SHP77 (cell line): Measurements from ENCODE around the gene SDR39U1.

Source experiments
- DNase-seq, 2 experiments: peaks; one replicate each; lab custom pipeline; 2025; lab: John Stamatoyannopoulos, UW

The SDR39U1 gene

DNA sequence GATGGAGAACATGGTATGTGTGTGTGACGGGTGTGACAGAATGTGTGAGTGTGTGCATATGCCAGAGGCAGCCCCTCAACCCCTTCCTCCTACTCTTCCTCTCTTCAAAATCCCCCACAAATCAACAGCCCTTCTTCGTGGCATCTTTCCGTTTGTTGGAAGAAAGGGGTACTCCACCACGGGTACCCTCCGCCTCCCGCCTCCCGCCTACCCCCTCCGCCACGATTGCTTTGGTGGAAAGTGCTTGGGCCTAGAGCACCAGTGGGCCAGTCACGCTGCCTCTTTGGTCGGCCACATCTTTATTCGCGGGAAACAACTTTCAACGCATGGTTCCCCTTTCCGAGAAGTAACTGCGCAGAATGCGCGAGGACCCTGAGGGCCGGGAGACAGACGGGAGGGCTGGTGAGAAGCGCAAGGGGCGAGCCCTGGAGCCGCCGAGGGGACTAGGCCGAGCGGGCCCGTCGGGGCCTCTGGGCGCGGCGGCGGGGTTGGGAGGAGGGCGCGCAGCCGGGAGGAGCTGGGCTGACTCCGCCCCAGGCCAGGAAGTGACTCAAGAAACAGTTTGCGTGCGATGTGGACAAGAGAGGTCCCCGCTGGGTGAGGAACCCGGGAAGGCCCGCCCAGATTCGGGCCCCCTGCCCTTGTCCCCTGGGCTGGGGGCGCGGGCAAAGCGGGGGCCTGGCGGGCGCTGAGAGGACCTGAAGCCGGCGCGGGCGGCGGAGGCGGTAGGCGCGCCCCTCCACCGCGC lies 13.0 kb downstream of the SDR39U1 start, which contains the start of the genes CBLN3 and KHNYN:
Gene CBLN3, minus strand, starts transcription at position 274 of the 748 bp plus-strand sequence. CDS start 614 bp downstream, outside the sequence.
Gene KHNYN, plus strand, starts transcription at position 560 of the 748 bp plus-strand sequence. CDS start 777 bp downstream, outside the sequence.
- DNase-seq = peak; percentile 91 to 94

DNA sequence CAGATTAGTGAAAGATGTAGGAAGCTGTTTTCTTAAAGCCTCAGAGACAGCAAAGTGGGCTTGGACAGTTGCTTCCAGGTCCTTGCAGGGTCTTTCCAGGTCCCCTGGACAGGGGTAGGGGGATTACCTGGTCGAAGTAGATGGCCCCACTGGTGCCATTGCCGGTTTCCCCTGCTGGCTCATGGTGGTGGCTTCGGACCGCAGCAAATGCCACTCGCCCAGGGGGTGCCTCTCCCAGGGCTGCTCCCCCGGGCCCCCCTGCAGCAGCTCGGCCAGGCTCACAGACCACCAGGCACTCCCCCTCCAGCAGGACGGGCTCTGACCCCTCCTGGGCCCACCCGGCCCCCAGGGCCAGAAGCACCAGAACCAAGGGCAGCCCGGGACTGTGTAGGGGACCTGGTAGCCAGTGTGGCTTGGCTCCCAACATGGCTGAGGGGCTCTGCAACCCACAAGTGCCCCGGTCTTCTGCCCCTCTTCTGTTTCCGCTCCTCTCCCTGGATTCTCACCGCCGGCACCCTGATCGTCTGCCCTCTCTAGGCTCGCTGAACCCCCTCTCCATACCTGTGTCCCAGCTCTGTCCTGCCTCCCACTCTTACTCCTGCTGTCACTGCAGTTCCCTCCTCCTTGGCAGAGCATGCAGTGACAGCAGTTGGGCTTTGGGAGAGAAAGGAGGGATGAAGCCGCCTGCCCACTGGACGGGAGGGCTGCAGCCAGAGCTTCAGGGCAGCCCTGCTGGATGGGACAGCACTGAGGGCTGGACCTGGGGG lies 13.8 kb downstream of the SDR39U1 start:
- no peak for DNase-seq

DNA sequence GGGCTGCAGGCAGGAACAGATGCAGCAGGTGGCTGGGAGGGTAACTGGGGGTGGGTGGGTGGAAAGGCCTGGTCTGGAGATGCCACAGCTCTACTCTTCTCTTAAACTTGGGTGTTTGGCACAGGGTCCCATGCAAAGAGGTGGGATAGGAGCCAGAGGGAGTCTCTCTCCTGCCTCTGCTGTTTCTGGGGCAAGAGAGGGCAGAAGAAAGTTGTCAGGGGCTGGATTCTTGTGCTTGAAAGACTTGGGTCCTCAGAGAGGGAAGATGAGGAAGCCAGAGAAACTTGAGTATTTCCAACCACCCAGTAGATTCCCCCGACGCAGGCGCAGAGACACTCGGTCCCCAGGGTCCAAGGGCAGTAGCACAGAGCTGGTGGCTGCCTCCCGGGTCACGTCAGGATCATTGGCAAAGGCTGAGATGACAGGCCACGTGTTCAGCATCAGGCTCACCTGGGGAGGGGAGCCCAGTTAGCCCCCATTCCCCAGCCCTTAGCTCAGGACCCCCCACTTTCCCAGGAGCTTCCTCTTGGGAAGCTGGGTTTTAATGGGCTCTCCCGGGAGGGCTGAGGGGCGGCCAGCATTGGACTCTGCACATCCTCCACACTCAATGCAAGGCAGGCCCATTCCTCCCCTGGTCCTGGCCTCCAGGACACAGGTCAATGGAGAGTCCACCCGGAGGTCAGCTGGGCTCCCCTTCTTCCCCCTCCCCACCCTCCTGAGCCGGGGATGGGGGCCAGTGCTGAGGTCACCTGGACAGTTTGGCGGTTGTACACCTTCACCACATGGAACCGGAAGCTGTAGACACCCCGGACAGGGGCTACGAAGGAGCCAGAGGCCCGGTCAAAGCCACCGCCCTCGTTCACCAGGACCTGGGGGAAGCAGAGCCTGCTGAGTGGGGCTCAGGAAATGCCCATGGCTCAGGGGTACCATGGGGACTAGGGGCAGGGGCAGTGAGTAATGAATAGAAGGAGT lies 14.8 kb downstream of the SDR39U1 start:
- no peak for DNase-seq

DNA sequence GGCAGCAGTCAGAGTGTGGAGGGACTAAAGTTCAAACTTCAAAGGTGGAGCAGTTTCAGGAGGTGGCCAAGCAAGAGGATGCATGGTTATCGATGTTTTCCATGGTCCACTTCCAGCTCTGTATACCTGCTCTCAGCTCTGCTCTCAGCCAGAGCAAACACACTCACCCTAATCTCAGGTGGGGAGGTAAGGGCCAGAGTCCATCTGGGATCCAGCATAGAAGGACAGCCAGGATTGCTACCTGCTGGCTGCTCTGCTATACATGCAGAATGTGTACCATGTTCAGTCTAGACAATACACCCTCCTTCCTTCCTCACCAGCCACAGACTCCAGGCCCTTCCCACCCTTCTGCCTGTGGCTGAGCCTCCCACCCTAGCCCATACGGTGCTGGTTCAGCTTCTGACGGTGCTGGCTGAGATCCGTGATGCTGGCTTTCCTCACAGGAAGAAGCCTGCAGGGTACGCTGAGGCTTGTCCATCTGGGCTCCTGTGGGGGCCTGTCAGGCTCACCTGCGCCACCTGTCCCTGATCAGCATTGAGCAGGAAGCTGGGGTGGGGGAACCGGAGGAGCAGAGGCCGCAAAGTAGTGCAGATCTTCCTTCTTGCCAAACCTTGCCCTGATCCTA lies 15.6 kb downstream of the SDR39U1 start:
- no peak for DNase-seq

DNA sequence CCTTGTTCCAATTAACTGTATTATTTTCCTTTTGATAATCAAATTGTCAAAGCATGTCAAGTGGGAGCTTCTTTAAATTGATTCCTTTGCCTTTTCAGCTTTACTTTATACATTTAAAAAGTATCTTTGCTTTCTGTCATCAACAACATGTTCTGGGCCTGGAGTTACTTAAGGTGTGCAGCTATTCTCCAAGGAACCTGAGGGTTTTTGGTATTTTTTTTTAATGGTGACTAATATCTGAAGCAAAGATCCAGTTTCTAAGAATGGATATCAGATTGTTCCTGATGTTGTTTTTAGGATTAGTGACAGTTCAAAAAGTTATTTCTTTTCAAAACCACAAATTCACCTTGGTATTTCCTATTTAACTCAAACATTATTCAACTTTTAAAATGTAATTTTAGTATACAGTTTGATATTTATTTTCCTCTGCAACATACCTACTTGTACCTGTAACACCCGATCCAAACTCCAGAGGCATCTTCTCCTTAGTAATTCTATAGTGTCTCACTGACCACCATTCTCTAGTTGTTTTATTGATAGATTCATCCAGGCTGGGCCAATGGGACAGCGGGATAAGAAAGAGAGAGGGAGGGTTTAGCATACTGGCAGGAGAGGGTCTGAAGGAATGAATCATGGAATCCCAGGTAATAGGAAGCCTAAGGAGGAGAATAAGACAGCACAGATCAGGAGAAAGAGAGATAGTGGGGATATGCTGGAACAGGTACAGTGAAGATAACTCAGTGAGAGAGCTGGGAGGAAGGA lies 16.2 kb downstream of the SDR39U1 start:
- DNase-seq = no peak

DNA sequence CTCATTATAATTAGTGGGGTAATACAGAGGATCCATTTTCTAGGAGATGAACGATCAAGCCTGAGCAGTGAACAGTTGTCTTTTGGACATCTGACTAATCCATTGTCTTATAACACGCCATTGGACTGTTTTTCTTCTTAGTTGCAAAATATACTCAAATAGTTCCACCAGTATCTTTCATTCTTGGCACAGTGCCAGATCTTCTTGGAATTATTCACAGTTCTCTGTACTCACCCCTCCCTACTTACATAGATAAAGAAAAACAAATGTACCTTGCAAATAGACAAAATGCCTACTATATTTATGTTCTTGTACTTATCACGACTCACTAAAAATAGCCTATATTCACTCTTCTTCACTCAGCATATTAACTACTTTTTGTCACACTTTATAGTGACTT lies 16.9 kb downstream of the SDR39U1 start:
- DNase-seq = no peak

DNA sequence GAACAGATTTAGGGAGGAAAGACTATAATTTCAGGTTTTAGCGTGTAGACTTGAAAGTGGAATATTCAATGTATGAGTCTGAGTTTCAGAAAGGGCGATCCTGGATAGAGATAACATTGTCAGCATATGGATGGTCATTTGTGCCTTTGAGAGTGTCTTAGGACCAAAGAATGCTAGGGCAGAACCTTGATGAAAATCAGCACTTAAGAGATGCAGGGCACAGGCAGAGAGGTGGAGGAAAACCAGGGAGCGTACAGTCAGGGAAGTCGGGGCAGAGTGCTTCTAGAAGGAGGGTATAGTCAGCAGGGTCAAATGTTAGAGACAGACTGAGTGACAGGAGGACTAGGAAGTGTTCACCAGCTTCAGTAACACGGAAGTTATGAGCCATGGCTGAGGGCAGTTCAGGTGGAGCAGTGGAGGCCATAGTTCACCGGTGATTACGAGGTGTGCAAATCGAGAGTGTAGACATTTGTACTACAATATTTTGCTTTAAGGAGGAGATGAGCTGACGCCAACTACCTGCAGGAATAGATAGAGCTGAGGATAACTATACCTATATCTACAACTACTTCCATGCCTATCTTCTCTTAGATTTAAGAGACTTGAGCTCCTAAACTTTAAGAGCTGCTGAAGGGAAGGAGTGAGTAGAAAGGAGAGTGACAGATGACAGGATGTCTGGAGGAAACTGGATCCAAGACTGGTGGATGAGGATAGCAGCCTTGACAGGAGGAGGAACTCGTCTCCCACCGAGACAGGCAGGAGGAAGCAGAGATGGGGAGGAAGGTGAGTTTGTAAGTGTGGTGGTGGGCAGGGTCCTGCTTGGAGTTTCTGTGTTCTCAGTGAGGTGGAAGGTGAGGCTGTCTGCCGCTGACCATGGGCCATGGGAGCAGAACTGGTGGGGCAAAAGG lies 19.6 kb downstream of the SDR39U1 start:
- no peak for DNase-seq

DNA sequence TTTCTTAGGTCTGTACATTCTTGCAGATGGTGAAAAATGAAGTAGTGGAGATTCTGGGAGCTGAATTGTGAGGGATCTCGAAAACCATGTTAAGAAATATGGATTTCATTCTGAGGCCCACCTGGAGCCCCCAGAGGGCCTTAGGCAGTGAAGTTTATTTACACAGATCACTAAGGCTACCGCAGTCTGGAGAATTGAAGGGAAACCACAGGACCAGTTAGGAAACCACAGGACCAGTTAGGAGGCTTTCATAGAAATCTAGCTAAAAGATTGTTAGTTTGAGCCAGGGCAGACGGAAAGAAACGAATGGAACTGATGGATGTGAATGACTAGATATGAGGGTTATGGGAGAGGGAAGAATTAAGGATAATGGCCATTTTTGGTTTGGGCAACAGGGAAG lies 20.3 kb downstream of the SDR39U1 start:
- DNase-seq = no peak

DNA sequence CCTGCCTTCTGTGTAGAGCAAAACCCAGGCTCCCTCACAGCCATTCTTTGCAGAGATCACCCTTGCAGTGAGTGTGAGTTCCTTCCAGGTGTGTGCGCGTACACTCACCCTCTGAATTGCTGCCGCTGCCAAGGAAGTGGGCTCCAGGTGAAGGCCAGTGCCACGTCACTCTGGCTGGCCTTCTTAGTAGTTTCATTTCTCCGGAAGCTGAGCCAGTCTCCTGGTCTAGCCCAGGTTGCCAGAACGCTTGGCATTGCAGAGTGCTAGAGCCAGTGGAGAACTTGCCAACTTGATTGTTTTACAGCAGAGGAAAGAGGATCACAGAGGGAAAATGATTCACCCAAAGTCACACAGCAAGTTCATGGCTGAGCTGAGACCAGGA lies 24.1 kb downstream of the SDR39U1 start:
- no peak for DNase-seq

DNA sequence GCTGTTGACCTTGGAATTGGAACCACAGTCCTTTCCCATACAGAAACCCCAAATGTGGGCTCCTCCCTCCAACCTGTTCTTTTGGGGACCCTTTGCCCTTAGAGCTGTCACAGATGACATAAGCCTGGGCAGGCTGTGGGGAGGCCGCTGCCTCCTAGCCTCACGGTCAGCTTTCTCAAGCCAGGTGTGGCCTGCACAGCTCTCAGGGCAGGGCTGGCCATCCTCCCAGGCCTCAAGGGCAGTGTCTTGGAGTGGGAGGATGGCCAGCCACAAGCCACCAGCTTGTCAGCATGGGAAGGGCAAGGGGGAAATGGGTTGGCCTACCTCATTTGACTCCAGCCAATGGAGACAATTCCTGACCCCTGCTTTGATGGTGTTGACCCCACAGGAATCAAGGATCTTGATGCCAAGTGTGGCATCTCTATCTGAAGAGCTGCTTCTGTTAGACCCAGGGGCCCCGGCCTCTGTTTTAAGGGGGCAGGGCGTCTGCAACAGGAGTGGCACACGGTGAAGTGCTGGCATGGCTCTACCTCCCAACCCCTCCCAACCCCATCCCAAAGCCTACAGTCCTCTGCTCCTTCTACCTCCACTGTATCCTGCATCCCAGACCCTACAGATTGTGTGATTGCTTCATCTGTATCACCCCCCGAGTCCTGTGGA lies 24.6 kb downstream of the SDR39U1 start:
- no peak for DNase-seq

DNA sequence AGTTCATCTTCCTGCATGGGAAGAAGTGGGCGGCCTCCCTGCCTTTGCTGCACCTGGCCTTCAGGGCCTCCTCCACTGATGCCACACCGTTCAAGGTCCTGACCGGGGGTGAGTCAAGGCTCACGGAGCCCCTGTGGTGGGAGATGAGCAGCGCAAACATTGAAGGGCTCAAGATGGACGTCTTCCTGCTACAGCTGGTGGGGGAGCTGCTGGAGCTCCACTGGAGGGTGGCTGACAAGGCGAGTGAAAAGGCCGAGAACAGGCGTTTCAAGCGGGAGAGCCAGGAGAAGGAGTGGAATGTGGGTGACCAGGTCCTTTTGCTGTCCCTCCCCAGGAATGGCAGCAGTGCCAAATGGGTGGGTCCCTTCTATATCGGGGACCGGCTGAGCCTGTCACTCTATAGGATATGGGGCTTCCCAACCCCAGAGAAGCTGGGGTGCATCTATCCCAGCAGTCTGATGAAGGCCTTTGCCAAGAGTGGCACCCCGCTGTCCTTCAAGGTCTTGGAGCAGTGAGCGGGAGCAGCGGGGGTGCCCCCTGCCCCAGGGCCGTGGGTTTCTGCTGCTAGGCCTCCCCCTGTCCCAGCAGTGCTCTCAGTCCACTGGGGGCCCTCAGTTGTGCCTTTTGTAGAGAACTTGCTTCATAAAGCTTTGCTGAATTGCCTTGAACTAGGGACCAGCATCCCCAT lies 25.5 kb downstream of the SDR39U1 start:
- no peak for DNase-seq

DNA sequence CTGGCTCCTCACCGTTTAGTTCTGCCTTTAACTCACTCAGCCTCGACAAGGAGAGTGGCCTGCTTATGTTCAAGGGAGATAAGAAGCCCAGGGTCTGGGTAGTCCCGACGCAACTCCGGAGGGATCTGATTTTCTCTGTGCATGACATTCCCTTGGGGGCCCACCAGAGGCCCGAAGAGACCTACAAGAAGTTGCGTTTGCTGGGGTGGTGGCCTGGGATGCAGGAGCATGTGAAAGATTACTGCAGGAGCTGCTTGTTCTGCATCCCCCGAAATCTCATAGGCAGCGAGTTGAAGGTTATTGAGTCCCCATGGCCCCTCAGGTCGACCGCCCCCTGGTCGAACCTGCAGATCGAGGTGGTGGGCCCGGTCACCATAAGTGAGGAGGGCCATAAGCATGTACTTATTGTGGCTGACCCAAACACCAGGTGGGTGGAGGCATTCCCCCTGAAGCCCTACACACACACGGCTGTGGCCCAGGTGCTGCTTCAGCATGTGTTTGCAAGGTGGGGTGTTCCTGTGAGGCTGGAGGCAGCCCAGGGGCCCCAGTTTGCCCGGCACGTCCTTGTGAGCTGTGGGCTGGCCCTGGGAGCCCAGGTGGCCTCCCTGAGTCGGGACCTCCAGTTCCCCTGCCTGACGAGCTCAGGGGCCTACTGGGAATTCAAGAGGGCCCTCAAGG lies 26.2 kb downstream of the SDR39U1 start:
- DNase-seq = no peak

DNA sequence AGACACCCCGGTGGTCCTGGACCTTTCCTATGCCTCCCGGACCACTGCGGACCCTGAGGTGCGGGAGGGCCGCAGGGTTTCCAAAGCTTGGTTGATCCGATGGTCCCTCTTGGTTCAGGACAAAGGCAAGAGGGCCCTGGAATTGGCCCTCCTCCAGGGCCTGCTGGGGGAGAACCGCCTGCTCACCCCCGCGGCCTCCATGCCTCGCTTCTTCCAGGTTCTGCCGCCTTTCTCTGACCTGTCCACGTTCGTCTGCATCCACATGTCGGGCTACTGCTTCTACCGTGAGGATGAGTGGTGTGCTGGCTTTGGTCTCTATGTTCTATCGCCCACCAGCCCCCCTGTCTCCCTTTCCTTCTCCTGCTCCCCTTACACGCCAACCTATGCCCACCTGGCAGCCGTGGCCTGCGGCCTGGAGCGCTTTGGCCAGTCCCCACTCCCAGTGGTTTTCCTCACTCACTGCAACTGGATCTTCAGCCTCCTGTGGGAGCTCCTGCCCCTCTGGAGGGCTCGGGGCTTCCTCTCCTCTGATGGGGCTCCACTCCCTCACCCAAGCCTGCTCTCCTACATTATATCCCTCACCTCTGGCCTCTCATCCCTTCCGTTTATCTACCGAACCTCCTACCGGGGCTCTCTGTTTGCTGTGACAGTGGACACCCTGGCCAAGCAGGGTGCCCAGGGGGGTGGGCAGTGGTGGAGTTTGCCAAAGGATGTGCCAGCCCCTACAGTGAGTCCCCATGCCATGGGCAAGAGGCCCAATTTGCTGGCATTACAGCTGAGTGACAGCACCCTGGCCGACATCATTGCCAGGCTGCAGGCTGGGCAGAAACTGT lies 26.9 kb downstream of the SDR39U1 start:
- DNase-seq = no peak

DNA sequence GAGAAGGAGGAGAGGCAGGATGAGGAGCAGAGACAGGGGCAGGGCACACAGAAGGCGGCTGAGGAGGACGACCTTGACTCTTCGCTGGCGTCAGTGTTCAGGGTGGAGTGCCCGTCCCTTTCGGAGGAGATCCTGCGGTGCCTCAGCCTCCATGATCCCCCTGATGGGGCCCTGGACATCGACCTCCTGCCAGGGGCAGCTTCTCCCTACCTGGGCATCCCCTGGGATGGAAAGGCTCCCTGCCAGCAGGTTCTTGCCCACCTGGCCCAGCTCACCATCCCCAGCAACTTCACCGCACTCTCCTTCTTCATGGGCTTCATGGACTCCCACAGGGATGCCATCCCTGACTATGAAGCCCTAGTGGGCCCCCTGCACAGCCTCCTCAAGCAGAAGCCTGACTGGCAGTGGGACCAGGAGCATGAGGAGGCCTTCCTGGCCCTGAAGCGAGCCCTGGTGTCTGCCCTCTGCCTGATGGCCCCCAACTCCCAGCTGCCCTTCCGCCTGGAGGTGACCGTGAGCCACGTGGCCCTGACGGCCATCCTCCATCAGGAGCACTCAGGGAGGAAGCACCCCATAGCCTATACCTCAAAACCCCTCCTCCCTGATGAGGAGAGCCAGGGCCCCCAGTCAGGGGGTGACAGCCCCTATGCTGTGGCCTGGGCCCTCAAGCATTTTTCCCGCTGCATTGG lies 27.7 kb downstream of the SDR39U1 start:
- no peak for DNase-seq

DNA sequence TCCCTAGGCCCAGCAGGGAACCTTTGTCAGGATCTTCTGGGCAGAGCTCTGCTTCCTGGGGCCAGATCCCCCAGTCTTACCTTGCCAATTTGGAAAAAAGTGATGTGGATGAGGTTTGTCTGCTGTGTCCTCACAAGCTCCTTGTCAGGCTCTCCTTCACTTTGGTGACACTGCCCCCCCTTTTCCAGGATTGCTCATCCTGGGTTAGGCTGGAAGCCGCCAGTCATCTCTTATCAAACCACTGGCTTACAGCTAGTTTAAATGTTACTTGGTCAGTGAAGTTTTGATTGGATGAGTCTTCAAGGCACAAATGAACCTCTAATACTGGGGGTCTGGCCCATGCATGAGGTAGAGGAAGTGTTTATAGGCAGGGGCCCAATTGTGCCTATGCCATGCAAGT lies 28.5 kb downstream of the SDR39U1 start:
- no peak for DNase-seq
